Central memory CD4-positive, alpha-beta T cell (primary cell): ENCODE measurements around the gene ATRN.
"Not testable (repeated sequence)": the region's sequence is repeated elsewhere in the genome, so short reads cannot be mapped to it uniquely, and the experiment has no call there.

ENCODE experiments used
- DNase-seq: peaks from one replicate; pipeline ENCODE4 v3.0.0; 2022

ATRN gene

DNA sequence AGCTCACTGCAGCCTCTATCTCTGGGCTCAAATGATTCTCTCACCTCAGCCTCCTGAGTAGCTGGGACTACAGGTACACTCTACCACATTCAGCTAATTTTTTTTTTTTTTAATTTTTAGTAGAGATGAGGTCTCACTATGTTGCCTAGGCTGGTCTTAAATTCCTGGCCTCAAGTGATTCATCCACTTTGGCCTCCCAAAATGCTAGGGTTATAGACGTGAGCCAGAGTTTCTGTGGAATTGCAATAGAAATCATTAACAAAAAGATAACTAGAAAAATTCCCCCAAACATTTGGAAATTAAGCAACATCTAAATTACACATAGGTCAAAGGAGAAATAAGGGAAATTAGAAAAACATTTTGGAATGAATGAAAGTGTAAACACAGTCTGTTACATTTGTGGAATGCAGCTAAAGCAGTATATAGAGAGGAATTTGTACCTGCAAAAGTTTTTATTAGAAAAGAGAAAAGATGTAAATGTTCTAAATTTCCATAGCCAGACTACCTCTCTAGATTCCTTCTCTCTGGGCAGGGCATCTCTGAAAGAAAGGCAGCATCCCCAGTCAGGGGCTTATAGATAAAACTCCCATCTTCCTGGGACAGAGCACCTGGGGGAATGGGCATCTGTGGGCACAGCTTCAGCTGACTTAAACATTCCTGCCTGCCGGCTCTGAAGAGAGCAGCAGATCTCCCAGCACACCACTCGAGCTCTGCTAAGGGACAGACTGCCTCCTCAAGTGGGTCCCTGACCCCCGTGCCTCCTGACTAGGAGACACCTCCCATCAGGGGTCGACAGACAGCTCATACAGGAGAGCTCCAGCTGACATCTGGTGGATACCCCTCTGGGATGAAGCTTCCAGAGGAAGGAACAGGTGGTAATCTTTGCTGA lies 51.3 kb downstream of the ATRN start:
- no peak for DNase-seq

DNA sequence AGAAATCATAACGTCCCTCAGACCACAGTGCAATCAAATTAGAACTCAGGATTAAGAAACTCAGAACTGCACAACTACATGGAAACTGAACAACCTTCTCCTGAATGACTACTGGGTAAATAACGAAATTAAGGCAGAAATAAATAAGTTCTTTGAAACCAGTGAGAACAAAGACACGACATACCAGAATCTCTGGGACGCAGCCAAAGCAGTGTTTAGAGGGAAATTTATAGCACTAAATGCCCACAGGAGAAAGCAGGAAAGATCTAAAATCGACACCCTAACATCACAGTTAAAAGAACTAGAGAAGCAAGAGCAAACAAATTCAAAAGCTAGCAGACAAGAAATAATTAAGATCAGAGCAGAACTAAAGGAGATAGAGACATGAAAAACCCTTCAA lies 53.9 kb downstream of the ATRN start:
- not testable (repeated sequence) for DNase-seq

DNA sequence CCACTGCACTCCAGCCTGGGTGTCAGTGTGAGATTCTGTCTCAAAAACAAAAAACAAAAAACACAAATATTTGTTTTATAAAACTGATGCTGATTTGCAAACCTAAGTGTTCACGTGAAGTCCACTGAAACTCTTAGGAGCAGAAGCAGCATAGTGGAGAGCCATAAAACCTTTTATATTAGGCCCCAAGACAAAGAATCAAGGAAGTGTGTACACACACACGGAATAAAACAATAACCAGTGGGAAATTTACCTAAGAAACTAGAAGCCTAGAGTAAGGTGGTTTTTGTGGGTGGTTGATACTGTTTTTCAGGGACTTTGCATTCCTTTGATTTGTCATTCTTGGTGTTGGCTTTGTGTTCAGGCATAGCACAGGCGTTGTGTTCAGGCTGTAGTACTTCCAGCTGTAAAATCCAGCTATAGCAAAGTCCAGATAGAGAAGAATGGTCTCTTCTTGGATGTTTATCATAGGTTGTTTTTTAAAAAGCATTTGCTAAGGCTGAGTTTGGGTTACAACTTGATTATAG lies 61.3 kb downstream of the ATRN start:
- DNase-seq, result no peak

DNA sequence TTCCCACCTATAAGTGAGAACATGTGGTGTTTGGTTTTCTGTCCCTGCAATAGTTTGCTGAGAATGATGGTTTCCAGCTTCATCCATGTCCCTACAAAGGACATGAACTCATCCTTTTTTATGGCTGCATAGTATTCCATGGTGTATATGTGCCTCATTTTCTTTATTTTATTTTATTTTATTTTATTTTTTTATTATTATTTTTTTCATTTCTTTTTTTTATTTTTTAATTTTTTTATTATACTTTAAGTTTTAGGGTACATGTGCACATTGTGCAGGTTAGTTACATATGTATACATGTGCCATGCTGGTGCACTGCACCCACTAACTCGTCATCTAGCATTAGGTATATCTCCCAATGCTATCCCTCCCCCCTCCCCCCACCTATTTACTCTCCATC lies 66.9 kb downstream of the ATRN start:
- DNase-seq, result not testable (repeated sequence)

DNA sequence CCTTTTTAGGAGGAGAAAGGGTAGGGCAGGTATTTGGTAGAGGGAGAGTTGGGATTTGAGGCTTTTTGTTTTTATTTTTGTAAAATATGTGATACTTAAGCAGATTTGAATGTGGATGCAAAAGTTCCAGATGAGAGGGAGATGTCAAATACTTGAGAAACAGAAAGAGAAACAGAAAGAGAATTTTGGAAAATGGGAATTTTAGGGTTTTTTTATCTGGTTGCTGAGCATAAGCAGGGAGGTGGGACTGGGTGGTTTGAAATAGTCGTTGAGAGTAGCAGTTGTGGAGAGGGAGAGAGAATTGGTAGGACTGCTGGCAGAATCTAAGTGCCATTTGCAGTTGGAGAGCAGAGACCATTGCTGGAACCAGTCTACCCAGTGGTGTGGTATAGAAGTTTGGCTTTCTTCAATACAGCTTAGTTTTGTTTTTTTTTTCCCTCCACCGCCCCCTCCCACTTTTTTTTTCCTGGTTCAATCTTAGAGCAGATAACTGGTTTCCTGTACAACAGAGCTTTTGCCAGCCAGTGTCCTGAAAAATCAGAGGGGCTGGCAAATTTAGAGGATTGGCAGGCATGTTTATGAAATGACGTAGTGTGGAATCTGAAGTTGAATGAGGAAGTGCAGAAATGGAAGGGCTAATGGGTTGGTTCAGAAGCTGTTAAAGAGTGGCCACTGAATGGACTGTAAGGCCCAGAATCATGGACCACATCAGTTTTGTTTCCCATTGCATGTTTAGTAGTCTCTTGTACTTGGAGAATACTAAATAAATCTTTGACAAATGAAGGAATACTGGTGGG lies 68.7 kb downstream of the ATRN start:
- DNase-seq, result no peak

DNA sequence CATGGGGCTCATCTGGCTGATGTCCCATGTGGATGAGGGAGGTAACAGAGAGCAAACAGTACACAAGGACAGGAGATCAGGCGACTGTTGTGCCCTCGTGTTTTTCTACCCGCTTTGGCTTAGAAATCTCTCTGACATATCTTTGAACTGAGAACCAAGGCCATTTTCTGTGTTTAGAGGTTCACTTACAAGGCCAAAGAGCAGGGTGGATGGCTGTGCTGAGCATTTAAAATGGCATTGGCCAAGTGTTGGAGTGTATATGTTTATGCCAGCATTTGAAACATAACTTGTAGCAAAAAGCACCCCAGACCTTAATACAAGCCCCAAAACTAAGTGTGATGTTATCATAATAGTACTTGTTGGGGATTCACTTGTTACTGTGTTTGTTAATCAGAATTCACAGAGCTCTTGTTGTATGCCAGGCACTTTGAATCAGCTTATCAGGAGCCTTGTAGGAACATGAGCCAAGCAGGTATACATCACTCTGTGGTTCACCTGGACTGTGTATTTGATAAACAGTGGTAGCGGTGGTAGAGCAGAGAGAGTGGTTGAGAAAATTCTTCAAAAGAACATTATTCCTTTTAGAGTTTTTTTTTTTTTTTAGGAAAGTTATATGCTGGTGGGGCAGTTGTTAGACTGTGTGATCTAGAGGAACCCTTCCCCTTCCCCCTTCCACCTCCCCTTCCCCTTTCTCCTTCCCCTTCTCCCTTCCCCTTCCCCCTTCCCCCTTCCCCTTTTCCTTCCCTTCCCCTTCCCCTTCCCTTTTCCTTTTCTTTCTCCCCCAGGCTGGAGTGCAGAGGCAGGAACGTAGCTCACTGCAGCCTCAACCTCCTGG lies 71.3 kb downstream of the ATRN start:
- no peak for DNase-seq

DNA sequence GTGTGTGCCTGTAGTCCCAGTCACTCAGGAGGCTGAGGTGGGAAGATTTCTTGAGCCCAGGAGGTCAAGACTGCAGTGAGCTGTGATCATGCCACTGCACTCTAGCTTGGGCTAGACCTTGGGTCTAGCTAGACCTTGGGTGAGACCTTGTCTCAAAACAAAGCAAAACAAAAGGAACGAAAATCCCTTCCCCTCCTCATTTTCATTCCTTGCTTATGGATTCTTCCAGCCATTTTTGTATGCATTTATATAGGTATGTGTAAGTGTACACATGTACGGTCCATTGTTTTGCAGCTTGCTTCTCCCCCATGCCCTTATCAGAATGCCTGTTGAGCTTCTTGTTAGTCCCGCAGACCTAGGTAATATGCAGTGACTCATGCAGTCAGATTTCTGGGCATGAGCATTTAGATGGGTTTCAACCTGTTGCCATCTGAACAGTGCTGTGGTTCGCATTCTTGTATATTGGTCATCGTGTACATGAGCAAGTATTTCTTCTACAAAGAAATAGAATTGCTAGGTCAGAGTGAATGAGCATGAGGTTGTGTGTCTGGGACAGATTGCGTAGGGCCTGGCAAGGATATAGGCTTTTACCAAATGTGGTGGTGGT lies 73.2 kb downstream of the ATRN start:
- no peak for DNase-seq

DNA sequence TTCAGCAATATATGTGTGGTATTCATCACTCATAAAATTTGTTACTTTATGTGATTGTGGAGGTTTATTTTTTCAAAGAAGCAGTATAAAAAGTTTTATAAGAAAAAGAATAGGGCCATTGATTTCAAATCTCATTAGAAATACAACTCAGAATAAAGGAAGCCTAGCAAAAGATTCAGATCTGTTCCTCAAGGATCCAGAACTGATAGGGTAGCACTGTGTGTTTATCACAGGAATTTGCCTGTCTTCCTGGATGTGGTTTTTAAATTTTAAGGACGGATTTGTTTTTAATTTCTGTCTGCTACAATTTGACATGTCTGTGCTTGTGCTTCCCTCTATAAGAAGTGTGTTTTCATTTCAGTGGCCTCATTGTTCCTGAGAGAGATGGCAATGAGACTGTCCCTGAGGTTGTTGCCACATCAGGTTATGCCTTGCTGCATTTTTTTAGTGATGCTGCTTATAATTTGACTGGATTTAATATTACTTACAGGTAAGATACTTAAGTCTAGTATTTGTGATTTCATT lies 74.6 kb downstream of the ATRN start:
- DNase-seq, result no peak

DNA sequence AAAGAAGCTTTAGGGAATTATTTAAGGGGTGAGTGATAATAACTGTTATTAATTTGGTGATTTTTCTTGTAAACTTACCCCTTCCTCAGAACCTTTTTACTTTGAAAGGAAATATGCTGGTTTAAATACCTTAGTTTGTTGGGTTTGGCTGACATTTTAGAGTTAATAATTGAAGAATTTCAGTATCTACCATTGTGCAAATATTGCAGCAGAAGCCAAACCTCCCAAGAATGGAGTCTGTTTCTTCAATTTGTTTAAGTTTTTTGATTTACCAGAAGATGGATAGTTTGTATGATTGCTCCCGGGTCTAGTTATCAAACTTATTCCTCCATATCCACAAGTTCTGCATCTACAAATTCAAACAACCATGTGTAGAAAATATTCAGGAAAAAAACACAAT lies 77.1 kb downstream of the ATRN start:
- no peak for DNase-seq

DNA sequence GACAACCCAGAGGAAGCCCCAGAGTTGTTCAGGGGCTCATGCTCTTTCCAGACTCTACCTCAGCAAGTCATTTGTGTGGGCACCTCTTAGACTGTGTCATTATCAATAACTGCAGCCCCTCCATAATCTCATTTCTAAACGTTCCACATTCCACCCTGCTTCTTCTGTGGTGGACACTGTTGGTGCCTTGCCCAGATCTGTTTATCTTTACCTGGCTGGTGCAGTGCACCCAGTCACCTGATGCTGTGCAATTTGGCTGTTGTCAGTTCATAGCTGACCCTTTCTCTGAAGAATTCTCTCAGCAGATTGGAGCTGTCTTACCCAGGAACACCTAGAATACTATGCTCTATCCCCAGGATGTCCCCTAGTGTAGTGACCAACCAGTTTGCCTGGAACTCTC lies 80.0 kb downstream of the ATRN start:
- DNase-seq, result no peak

DNA sequence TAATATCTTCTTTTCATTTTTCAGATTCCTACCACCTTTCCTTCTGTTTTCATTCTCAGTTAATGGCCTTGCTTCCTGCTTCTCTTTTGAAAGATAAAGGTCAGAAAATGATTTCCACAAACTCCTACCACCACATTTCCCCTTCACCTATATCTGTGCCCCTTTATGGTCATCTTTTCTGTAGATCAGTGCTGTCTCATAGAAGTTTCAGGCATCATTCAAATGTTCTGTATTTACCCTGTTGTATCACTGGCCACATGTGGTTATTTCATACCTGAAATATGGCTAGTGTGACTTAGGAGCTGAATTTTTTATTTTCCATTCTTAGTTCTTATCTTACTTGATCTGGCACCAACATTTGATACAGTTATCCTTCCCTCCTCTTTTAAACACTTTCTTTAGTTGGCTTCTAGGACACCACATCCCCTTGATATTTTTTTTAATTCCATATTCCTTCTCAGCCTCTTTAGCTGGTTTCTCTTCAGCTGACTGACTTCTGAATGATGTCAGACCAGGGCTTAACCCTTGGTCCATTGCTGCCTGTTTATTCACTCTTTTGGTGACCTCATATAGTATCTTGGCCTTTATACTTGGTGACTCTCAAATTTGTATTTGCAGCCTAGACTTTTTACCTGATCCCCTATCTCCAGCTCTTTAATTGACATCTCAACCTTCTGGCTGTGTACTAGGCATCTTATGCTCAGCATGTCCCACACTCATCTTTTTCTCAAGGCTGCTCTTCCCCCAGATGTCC lies 81.0 kb downstream of the ATRN start:
- DNase-seq, result no peak

DNA sequence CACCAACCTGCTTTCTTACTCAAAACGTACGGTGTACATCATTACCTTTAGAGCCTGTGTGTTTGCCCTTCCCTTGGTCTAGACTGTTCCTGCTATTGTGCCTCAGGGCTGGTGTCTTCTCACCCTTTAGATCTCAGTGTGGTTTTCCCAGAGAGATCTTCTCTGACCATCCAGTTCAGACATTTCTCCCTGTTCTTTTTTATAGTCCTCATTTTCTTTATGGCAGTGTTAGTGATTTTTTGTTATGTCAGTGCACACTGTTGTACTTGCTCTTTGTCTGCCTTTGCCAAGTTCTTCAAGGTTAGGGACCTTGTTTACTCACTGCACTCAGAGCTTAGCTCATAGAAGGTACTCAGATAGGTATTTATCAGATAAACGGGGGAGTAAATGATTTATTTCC lies 82.8 kb downstream of the ATRN start:
- no peak for DNase-seq

DNA sequence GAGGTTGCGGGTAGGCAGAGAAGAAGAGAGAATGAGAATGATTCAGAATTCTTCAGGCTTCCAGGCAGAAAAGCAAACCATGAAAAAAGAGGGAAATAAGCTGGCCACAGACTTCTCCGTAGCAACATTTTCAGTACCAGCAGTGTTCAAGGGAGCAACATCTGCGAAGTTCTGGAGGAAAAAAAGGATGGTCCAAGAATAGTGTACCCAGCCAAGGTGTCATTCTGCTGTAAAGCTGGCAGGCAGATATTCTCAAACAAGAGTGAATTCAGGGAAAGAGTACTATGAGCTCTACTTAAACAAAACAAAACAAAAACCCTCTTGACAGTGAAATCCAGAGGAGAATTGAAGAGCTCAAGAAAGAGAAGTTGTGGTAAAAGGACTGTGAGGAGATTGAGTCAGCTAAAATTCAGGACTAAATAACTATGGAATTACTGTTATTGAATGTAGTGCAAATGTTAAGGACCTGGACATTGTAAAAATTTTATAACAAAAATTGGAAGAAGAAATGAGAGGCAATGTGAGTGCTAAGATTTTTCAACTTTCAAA lies 86.5 kb downstream of the ATRN start:
- no peak for DNase-seq

DNA sequence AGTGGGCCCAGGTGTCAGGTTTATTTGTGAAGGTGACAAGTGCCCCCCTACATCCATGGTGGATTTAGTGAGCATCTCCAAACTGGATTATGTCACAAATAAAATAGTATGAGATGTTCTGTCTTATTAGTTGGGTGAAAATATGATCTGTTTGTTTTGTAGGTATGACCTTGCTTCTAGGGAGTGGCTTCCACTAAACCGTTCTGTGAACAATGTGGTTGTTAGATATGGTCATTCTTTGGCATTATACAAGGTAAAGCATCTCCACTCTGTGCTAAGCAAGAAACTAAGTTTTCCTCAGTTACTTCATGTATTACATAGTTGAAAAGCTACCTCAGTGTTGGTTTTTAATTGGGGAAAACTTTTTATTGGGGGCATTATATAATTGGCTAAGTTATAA lies 88.4 kb downstream of the ATRN start:
- no peak for DNase-seq

DNA sequence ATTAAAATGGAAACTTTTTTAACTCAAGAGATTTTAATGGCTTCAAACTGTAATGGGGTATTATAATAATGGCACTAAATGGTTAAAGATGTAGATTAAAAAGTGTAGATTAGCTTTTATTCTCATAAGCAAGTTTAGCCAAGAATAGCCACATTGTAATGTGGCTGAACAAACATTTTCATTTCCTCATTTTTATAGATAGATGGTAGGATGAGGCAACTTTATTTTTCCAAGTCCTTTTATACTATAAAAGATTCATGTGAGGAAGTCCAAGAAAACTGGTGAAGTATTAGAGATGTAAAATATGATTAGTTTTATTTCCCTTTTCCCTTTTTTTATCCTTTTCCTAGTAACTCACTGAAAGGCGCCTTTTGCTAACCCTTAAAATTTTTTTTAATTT lies 88.8 kb downstream of the ATRN start:
- DNase-seq, result no peak

DNA sequence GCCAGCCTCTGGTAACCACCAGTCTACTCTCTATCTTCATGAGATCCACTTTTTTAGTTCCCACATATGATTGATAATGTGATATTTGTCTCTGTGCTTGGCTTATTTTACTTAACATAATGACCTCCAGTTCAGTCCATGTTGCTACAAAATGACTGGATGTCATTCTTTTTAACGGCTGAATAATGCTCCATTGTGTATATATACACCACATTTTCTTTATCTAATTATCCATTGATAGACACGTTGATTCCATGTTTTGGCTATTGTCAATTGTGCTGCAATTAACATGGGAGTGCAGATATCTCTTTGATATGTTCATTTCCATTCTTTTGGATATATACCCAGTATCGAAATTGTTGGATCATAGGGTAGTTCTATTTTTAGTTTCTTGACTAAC lies 89.3 kb downstream of the ATRN start:
- no peak for DNase-seq

DNA sequence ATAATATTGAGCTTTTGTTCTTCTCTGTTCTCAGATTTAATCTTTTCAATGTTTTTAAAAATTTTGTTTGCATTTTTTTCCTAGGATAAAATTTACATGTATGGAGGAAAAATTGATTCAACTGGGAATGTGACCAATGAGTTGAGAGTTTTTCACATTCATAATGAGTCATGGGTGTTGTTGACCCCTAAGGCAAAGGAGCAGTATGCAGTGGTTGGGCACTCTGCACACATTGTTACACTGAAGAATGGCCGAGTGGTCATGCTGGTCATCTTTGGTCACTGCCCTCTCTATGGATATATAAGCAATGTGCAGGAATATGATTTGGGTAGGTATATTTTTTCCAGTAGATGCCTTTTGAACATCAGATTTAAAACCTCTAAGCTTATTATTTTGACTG lies 89.8 kb downstream of the ATRN start:
- no peak for DNase-seq

DNA sequence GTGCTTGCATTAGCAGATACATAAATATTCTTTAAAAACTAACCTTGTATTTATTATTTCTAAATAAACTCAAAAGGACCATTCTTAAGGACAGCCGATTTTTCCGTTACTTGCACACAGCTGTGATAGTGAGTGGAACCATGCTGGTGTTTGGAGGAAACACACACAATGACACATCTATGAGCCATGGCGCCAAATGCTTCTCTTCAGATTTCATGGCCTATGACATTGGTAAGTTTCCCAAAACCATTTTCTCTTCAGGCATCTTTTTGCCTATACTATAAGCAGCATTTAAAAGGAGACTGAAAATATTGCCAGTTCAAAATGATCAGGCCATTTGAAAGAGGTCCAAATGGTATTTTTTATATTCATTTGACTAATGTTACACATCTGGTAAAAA lies 92.3 kb downstream of the ATRN start:
- DNase-seq, result no peak

DNA sequence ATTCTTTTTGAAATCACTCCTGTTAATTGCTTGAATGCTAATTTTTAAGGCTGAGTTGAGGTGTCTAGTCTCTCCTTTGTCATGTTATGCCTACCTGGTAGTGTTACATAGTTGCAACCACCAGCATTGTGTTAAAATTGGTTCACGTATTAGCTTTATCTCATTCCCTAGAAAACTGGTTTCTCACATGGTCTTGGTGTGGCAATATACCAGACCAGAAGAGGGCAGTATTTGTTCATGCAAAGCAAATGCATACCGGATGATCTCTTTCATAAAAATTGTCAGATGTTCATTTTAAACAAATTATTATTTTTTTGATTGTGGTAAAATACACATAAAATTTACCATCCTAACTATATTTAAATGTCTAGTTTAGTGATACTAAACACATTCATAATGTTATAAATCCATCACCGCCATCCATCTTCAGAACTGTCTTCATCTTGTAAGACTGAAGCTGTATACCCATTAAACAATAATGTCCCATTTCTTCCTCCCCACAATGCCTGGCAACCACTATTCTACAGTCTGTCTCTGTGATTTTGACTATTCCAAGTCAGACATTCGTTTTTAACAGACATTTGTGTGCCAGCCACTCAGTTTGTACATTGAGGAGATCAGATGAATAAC lies 92.8 kb downstream of the ATRN start:
- DNase-seq, result peak; percentile 3

DNA sequence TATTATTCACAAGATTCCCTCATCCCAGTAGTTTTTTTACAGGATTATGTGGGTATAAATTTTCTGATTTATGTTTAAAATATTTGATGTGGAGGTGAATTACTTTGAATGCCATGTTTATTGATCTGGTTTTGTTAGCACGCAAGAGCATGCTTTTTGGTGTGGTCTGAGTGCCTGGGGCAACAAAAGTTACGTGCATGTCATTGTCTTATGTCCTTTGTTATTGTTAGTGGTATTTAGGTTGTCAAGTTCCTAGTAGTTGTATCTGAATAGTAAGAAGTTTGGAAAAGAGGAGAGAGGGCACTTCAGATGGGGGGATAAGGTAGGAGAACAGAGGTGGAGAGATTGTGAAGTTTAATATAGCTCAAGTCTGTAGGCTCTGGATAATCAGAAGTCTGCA lies 95.0 kb downstream of the ATRN start:
- DNase-seq, result no peak

DNA sequence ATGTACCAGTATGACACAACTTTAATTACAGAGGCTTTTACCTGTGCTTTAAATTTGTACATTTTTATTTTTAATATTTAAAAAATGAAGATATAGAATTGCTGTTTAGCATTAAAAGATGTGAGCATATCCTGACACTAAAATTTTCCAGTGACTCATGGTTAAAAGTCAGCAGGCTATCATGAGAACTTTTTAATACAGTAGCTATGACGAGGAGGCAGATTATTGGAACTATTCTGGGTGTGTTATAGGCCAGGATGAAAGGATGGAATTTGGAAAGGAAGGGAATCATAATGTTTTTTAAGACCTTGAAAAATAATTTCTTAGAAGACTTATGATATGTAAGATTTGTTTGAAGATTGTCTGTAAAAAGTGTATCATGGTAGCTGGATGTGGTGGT lies 101.3 kb downstream of the ATRN start:
- no peak for DNase-seq
